ENCODE results near the gene IDH3G.

DNA sequence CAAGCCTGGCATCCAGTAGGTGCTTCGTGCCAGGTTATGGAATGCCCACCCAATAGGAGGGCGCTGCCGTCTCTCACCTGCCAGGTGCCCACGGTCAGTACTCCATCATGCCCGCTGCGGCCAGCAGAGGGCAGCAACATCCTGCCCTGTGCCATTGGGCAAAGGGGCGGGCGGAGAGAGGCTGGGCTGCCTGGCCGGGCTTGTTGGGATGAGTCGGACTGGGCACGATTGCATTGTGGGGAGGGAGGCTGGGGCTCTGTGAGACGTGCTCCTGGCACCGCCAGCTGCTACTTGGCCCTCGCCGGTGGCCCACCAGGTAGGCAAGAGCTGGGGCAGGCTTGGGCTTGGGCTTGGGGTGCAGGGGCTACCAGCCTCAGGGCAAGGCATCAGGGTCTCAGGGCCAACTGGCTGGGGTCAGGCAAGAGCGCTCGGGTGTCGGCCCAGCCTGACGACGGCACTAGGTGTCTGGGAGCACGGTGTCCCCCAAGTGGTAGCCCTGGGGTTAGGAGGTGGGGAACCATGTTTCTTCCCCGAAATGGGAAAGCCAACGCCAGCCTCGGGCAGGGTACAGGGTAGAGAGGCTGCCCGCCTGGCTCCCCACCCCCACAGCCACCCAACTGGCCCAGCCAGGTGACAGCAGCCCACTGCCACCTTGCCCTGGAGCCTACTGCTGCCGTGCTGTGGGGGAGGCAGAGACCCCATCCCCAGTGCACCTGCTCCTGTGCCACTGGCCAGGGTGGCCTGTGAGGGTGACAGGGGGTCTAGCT, 30.0 kb downstream of the IDH3G start, which contains the start of gene PLXNB3:
- TF ChIP-seq, protein P1, sequence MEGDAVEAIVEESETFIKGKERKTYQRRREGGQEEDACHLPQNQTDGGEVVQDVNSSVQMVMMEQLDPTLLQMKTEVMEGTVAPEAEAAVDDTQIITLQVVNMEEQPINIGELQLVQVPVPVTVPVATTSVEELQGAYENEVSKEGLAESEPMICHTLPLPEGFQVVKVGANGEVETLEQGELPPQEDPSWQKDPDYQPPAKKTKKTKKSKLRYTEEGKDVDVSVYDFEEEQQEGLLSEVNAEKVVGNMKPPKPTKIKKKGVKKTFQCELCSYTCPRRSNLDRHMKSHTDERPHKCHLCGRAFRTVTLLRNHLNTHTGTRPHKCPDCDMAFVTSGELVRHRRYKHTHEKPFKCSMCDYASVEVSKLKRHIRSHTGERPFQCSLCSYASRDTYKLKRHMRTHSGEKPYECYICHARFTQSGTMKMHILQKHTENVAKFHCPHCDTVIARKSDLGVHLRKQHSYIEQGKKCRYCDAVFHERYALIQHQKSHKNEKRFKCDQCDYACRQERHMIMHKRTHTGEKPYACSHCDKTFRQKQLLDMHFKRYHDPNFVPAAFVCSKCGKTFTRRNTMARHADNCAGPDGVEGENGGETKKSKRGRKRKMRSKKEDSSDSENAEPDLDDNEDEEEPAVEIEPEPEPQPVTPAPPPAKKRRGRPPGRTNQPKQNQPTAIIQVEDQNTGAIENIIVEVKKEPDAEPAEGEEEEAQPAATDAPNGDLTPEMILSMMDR (IDR thresholded peaks at IDR 0.05): peak; percentile 64 to 87 (median 80)
- peak in 1 of 3 donors; percentile 48 for TF ChIP-seq POLR2AphosphoS5 (IDR thresholded peaks at IDR 0.05)

Measured in breast epithelium (tissue), 3 donors.